ENCODE results near the gene USP9X.
"Not testable (repeated sequence)": the region's sequence is repeated elsewhere in the genome, so short reads cannot be mapped to it uniquely, and the experiment has no call there.

USP9X gene

DNA sequence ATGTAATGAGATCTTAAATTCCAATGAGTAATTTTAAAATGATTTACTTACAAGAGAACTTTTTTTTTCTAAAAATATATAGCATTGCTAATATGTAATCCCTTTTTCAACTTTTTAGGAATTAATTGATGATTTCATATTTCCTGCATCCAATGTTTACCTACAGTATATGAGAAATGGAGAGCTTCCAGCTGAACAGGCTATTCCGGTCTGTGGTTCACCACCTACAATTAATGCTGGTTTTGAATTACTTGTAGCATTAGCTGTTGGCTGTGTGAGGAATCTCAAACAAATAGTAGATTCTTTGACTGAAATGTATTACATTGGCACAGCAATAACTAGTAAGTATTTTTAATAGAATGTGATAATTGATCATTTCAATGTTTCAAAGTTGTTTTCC, 113.2 kb downstream of the USP9X start:
- DNase-seq (ENCODE audit: low spot score) = no peak

DNA sequence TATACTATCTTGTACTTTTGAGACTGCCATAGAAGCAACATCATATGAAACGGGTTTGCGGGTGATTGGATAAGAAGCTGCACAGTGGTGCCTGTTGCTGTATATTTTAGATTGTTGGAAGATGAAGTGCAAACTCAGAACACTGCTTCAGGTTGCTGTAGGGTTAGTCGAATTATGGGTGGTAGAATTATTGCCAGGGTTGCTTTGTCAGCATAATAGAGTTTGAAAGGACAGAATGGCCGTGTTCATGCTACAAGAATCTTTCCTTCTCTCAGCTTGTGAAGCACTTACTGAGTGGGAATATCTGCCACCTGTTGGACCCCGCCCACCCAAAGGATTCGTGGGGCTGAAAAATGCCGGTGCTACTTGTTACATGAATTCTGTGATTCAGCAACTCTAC, 115.5 kb downstream of the USP9X start:
- no peak for DNase-seq (ENCODE audit: low spot score)

DNA sequence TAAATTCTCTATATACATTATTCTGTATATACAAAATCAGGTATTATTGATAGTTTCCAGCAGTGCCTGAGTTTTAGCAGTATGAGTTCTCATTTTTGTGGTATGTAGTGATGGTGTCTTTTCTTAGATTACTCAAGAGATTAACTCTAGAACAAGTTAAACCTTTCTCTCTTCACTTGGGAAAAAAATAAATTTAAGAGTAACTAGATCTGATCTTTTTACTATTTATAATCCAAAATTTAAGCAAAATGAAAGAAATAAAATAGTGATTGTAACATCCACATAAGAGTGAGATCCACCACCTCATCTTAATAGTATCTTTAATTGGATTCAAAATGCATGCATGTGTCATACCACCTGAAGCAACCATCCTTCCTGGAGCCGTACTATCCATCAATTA, 124.6 kb downstream of the USP9X start:
- DNase-seq (ENCODE audit: low spot score) = no peak

DNA sequence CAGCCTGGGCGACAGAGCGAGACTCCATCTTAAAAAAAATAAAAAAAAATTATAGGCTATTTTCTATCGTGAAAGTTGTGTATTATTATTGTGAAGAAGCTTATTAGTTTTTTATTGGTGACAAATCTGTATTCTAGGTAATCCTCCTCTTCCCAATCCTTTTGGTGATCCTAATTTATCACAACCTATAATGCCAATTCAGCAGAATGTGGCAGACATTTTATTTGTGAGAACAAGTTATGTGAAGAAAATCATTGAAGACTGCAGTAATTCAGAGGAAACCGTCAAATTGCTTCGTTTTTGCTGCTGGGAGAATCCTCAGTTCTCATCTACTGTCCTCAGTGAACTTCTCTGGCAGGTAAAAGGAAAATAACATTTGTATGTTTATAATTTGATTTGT, 139.4 kb downstream of the USP9X start:
- no peak for DNase-seq (ENCODE audit: low spot score)

DNA sequence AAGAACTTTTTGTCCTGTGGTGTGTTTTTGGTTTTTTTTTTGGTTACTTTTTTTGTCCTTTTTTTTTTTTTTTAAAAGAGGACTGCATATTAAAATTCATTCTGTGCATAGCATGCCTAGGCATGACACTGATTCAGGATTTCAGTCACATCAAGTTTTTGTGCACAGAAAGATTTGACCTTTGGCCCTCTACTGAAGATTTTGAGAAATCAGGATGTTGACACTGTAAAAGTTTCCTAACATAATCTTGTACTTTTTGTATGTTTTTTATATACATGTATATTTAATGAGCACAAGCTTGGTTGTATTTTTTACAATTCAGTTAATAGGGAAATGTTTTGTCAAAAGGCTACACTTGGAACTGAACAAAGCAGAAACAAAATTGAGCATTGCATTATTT, 148.7 kb downstream of the USP9X start:
- DNase-seq (ENCODE audit: low spot score) = no peak

DNA sequence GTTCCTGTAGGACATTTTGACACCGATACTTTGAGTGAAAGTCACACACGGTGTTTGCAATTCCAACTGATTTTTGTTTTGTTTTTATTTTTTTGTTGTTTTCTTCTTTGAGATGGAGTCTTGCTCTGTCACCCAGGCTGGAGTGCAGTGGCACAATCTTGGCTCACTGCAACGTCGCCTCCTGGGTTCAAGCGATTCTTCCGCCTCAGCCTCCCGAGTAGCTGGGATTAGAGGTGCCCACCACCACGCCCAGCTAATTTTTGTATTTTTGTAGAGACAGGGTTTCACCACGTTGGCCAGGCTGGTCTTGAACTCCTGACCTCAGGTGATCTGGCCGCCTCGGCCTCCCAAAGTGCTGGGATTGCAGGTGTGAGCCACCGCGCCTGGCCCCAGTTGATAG, 149.2 kb downstream of the USP9X start:
- not testable (repeated sequence) for DNase-seq (ENCODE audit: low spot score)

DNA sequence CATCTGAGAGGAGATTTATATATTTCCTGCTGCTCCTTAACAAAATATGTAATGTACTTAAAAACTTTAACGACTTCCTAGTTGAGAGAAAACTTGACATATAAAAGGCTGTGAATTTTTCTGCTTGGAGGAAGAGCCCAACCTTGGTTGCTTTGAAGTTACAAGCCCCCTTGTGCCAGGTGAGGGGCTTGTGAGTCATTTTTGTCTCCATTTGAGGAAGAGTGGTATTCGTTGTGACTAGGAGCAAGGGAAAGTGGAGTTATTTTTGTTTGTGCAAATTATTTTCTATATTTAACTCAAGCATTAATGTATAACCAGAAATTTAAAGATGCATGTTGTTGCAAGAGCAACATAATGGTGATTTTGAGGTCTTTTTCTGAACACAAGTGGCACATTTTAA, 149.7 kb downstream of the USP9X start:
- no peak for DNase-seq (ENCODE audit: low spot score)

DNA sequence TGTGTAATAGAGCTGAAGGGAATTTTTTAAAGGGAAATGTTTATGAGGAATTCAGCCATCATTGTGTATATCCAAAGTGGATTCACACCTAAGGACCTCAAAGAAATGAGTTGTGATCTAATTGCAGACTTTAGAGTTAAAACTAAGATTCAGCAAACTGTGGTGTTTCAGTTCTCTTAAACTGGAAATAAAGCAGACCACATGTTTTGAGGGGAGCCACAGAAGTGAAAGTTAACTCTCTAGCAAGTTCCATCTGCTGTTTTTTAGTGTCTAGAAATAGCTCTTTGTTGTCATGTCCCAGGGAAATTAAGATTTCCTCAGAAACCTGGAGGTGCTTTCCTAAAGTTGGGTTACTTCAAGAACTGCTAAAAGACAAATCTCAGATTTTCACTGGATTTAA, 151.4 kb downstream of the USP9X start:
- no peak for DNase-seq (ENCODE audit: low spot score)

DNA sequence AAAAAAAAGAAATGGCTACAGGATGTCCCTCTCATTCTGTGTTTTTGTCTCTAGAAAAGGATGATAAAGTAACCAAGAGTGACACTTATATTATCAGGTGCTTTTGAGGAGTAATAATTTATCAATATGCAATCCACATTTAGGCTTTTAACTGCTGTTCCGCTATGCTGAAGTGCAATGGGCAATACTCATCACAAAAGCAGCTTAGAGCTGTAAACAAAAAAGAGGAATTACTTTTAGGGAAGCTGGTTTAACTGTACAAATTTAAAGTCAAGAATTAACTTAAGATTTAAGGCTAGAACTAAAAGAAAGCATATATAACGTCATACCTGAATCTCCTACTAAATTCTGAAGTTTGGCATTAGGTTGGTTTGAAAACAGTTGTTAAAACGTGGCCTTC, 155.3 kb downstream of the USP9X start:
- DNase-seq (ENCODE audit: low spot score) = no peak

DNA sequence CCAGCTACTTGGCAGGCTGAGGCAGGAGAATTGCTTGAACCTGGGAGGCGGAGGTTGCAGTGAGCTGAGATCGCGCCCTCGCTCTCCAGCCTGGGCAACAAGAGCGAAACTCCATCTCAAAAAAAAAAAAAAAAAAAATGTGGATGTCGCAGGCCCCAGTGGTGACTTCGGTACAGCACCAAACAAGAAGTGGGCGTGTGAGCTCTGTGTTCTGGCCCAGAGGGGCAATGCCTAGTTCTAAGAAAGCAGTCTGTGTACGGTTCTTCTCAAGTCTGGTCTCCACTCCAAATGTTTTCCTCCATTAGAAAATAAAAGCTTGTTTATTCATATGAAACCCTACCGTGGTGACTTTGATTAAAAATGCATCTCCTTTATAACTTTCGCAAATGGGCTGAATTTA, 156.7 kb downstream of the USP9X start:
- DNase-seq (ENCODE audit: low spot score) = peak; percentile 15

DNA sequence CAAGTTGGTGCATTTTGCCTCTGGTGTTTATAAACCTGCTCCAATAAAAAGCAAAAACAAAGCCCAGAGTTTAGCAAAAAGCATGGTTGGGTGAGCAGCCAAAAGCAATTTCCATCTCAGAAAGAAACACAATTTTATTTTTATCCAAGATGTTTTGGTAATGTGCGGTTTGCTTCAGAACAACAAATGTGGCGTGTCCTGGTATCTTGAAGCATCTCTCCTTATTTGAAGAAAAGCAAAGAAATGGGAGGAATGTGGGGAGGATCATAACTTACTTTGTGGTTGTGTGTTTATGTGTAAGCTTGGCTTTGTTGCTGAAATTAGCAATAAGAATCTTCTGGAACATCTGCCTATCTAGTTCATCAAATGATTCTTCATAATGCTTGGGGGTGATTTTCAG, 160.4 kb downstream of the USP9X start:
- no peak for DNase-seq (ENCODE audit: low spot score)

DNA sequence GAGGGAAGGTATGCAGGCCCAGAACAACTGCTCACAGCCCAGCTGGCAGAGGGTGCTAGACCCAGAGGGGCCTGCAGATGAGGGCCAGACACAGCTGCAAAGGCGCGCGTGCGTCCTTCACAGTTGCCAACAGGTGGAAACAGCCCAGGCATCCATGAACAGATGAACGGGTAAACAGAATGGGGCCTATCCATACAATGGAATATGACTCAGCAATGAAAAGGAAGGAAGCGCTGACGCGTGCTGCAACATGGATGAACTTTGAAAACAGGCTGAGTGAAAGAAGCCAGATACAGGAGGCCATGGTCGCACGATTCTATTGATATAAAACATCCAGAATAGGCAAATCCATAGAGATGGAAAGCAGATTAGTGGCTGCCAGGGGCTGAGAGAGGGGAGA, 165.6 kb downstream of the USP9X start:
- DNase-seq (ENCODE audit: low spot score) = no peak

DNA sequence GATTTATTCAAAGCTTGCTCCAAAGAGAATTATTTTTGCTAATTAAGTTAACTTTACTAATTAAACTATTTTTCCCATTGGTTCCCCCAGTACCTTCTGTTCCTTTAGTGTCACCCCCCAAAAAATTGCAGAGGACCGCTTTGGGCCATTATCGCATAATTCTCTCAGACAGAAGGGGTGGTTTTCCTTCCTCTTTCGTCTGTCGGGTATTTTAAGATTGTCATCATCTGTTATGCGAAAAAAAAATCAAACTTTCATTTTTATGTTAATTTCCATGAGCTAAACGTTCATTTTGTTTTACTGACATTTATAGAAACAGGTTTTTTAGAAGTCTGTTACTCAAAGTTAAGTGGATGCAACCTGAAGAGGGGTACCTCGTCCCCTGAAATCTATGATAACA, 172.6 kb downstream of the USP9X start:
- no peak for DNase-seq (ENCODE audit: low spot score)

DNA sequence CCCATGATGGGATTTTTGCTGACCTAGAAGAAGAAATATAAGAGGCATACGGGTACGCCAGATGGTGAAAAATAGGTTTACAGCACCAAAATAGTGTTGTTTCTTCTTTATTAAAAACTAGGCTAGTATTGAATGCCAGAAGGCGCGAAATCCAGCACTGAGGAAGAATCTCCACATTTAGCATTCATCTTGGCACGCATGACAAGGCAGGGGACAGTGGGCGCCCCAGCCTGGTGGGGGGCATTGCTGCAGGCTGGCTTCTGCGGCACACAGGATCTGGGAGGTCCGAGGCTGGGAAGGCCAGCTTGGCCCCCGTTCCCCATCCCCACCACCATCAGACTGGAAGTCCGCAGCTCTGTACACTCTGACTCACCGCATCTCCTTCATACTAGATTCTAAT, 173.0 kb downstream of the USP9X start:
- no peak for DNase-seq (ENCODE audit: low spot score)

DNA sequence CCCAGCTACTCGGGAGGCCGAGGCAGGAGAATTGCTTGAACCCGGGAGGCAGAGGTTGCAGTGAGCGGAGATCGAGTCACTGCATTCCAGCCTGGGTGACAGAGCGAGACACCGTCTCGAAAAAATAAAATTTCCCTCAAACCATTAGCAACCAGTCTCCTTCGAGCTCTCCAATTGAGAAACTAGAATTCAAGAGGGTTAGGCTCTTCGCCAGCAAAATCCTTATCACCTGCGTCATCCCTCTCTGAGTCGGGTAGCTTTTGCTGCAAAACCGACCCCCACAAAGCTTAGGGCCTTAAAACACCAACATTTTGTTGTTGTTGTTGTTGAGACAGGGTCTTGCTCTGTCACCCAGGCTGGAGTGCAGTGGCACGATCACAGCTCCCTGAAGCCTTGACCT, 173.6 kb downstream of the USP9X start:
- no peak for DNase-seq (ENCODE audit: low spot score)

DNA sequence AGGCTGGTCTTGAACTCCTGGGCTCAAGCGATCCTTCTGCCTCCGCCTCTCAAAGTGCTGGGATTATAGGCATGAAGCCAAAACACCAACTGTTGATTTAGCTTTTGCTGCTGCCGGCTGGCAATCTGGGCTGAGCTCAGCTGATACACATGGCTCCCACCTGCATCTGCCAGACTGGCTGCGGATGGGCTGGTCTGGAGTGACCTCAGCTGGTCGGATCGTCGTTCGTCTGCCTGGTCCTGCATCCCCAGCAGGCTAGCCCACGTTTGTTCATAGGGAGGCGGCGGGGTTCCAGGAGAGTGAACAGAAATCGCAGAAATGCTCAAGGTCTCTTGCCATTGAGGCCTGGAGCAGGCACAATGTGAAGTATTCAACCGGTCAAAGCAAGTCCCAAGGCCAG, 174.3 kb downstream of the USP9X start:
- no peak for DNase-seq (ENCODE audit: low spot score)

DNA sequence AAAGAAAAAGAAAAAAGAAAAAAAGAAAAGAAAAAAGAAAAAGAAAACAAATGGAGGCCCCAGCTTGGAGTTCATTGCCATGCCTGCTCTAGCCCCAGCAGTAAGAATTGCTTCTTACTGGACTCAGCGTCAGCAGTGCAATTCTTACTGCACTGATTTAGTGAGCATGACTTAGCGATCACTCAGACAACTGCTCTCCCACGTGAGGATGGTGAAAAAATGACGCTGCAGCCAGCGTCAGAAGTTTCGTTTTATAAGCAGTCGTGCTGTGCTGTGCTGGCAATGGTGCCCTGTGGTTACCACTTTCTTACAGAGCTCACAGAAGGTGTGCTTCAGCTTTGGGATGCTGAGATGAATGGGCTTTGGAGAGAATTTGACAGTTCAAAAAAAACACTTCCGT, 180.4 kb downstream of the USP9X start:
- no peak for DNase-seq (ENCODE audit: low spot score)

DNA sequence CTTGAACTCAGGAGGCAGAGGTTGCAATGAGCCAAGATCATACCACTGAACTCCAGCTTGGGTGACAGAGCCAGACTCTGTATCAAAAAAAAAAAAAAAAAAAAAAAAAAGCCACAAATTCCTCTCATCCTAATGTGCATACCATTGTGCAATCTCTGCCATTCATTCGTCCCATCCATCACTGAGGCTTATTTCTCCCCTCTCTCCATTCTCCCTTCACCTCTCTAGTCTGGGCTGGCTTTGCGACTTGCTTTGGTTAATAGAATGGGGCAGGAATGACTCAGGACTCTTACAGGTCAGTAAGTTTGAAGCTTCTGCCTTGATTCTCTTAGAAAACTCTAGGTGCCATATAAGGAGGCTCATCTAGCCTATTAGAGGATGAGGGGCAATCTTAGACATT, 188.4 kb downstream of the USP9X start:
- no peak for DNase-seq (ENCODE audit: low spot score)

DNA sequence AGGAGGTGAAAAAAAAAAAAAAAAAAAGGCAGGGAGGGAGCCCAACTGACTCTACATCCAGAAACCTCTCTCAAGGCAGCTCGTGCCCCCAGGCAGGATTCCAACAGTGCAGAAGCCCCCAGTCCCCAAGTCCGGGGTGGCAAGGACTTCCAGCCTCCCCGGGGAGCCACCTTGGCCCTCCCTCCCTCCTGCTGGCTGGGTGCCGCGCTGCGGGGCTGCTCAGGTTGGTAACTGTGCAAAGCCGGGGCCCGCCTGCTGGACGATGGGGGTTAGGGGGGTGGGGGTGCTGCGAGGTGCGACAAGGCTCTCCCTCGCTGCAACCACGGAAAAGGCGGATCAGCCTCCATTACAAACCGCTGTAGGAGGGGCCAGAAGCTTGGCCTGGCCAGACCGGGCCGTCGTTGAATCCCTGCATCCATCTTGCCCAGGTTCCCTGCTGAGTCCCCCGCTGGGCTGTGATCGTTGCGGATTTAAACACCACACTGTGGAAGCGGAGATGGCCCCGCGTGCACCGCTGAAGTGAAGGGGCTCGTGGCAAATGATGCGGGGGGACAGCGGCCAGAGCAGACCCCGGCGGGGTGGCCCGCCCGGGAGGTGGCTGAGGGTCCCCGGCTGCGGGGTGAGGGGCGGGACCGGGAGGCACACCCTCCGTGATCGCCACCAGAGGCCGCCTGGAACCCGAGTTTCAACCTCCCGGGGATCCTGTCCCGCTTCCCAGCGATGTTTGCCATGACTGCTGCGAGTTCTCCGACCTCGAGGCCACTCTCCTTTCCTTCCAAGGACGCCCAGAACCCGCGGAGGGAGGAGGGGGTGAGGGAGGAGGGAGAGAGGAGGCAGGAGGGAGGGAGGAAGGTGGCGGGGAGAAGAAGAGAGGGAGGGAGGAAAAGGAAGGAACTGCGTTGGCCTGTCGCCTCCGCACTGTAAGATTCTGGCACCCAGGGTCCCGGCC, 190.7 kb downstream of the USP9X start:
- peak; percentile 86 for DNase-seq (ENCODE audit: low spot score)

DNA sequence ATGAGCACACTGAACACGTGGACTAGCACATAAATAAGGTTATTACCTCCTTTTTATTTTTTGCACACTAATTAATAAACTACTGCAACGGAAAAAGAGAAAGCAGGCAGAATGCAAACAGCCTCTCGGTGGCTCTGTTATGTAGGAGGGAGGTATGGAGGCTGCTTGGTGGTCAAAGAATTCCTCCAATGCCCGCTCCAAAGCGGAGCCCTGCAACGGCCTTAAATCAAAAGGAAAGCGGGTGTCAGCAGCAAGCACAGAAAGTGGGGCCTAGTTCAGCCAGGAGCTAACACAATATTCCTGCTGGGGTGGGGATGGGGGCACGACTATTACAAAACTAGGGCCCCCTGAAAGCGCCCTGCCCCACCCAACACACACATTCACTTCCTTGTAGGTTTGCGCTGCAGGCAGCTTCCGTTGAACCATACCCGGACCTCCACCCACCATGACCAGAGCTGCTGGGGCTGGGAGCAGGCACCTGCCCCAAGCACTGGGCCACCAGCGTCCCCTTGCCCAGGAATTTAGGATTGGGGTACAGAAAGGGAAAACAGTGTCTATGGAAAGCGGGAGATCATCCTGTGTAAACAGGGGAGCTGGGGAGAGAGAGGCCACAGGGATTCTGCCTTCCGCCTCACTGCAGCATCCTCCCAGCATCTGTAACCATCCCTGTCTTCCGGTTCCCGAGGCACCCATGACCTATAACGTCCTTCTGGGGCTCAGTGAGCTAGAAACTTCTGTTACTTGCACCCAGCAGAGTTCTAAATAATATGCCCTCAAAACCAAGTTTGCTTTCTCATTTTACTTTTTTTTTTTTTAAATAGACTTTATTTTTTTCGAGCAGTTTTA, 191.6 kb downstream of the USP9X start:
- DNase-seq (ENCODE audit: low spot score) = no peak

DNA sequence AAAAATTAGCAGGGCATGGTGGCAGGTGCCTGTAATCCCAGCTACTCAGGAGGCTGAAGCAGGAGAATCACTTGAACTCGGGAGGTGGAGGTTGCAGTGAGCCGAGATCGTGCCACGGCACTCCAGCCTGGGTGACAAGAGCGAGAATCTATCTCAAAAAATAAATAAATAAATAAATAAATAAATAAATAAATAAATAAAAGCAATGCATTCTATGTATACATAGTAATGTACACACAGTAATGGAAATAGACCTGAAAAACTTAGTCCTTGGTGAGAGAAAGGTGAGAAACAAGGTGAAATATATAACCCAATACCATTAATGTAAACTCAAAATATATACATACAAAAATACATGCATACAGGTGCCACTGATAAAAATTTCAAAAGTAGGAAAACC, 197.1 kb downstream of the USP9X start:
- DNase-seq (ENCODE audit: low spot score) = not testable (repeated sequence)

DNA sequence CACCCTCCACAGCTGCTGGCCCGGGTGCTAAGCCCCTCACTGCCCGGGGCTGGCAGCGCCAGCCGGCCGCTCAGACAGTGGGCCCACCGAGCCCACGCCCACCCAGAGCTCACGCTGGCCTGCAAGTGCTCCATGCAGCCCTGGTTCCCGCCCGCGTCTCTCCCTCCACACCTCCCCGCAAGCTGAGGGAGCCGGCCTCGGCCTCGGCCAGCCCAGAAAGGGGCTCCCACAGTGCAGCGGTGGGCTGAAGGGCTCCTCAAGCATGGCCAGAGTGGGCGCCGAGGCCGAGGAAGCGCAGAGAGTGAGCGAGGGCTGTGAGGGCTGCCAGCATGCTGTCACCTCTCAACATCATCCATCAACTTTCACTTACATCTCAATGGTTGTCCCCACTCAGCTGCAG, 200.7 kb downstream of the USP9X start:
- not testable (repeated sequence) for DNase-seq (ENCODE audit: low spot score)
